Measurements from ENCODE around the gene JMJD1C.

DNA sequence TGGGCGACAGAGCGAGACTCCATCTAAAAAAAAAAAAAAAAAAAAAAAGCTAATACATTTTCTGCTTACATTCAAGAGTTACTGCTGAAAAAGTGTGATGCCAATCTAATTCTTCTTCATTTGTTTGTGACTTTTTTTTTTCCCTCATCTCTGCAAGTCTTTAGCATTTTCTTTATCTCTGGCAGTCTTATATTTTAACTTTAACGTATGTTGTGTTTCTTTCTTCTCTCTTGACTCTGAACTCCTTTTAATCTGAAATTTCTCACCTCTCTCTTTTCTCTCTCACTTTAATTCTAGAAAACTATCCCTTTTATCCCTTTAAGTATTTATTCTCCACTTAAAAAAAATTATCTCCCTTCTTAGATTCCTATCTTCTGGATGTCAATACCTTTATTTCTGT is 146.5 kb downstream of the JMJD1C start:
- TF ChIP-seq, protein P1, sequence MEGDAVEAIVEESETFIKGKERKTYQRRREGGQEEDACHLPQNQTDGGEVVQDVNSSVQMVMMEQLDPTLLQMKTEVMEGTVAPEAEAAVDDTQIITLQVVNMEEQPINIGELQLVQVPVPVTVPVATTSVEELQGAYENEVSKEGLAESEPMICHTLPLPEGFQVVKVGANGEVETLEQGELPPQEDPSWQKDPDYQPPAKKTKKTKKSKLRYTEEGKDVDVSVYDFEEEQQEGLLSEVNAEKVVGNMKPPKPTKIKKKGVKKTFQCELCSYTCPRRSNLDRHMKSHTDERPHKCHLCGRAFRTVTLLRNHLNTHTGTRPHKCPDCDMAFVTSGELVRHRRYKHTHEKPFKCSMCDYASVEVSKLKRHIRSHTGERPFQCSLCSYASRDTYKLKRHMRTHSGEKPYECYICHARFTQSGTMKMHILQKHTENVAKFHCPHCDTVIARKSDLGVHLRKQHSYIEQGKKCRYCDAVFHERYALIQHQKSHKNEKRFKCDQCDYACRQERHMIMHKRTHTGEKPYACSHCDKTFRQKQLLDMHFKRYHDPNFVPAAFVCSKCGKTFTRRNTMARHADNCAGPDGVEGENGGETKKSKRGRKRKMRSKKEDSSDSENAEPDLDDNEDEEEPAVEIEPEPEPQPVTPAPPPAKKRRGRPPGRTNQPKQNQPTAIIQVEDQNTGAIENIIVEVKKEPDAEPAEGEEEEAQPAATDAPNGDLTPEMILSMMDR (IDR thresholded peaks at IDR 0.05): no peak
- no peak for TF ChIP-seq POLR2A (IDR thresholded peaks at IDR 0.05)
